ENCODE data around the gene PSMD1.
"Not testable (repeated sequence)": the region's sequence is repeated elsewhere in the genome, so short reads cannot be mapped to it uniquely, and the experiment has no call there.

PSMD1 gene

GRCh38 chr2:231069379-231070054 lies 12.8 kb downstream of the PSMD1 start:
- no peak for TF ChIP-seq CTCF (IDR thresholded peaks at IDR 0.05; ENCODE audit: insufficient read depth, missing control alignments)
- FAIRE-seq (no peak), DNase-seq (ENCODE audit: insufficient read length, low spot score) (no peak)

- FAIRE-seq (no peak), DNase-seq (ENCODE audit: insufficient read length, low spot score) (no peak)
- no peak for TF ChIP-seq CTCF (IDR thresholded peaks at IDR 0.05; ENCODE audit: insufficient read depth, missing control alignments)
These were observed 27.9 kb downstream of the PSMD1 start for GRCh38 chr2:231084565-231084964.

GRCh38 chr2:231088754-231089153 lies 32.1 kb downstream of the PSMD1 start:
- FAIRE-seq (no peak), DNase-seq (ENCODE audit: insufficient read length, low spot score) (no peak)
- TF ChIP-seq CTCF (IDR thresholded peaks at IDR 0.05; ENCODE audit: insufficient read depth, missing control alignments) = no peak

- FAIRE-seq = no peak
- no peak for TF ChIP-seq CTCF (IDR thresholded peaks at IDR 0.05; ENCODE audit: insufficient read depth, missing control alignments)
- DNase-seq (ENCODE audit: insufficient read length, low spot score) = no peak
These were observed 37.3 kb downstream of the PSMD1 start for GRCh38 chr2:231093933-231094332.

- DNase-seq (ENCODE audit: insufficient read length, low spot score) (no peak), FAIRE-seq (no peak)
- TF ChIP-seq CTCF (IDR thresholded peaks at IDR 0.05; ENCODE audit: insufficient read depth, missing control alignments) = no peak
These were observed 38.2 kb downstream of the PSMD1 start for GRCh38 chr2:231094736-231095346.

GRCh38 chr2:231099918-231100317 lies 43.3 kb downstream of the PSMD1 start:
- DNase-seq (ENCODE audit: insufficient read length, low spot score) = no peak
- no peak for TF ChIP-seq CTCF (IDR thresholded peaks at IDR 0.05; ENCODE audit: insufficient read depth, missing control alignments)
- FAIRE-seq = no peak

- not testable (repeated sequence) for FAIRE-seq; DNase-seq (ENCODE audit: insufficient read length, low spot score)
These were observed 43.7 kb downstream of the PSMD1 start for GRCh38 chr2:231100321-231100720.
